B cell (primary cell): ENCODE data around the gene PLIN4.

ENCODE experiments used
- CTCF ChIP-seq: fragments of 200-600 bp; IDR thresholded peaks from one replicate; pipeline ENCODE4 v1.8.0; 2022; ENCODE audit warnings: antibody characterized with exemption, mild to moderate bottlenecking
- EZH2 ChIP-seq: IDR thresholded peaks from 2 replicates; pipeline ENCODE4 v1.6.1; 2012; ENCODE audit warnings: borderline replicate concordance, low read depth, mild to moderate bottlenecking, moderate library complexity, low read length; ENCODE audit not compliant: insufficient read depth, poor library complexity, severe bottlenecking

GRCh38 chr19:4550018-4550417 lies 31.7 kb upstream of the PLIN4 start:
- TF ChIP-seq CTCF: no peak
- no peak for TF ChIP-seq EZH2
